SK-N-SH treated with all-trans-retinoic acid at 6 μM for 48 hours (cell line): ENCODE results near the gene CENPF.
A peak's percentile ranks its signal among the peaks of the same experiment; 100 is the strongest.

Source experiments
- ATAC-seq: fragments of 200-7000 bp; cut with Tn5 transposase; 3 replicates; pipeline ENCODE4 v1.9.1; 2020; ENCODE audit warnings: mild to moderate bottlenecking, moderate library complexity
- ARNTL ChIP-seq: fragments of 450-650 bp; formaldehyde crosslinking; IDR thresholded peaks from 2 replicates; pipeline ENCODE4 v1.5.0; 2020; ENCODE audit warnings: low read depth, mild to moderate bottlenecking, moderate library complexity, borderline replicate concordance
- BACH2 ChIP-seq: fragments of 250-450 bp; sonication (Bioruptor Pico); IDR thresholded peaks from 2 replicates; pipeline ENCODE4 v1.9.0; 2021; ENCODE audit warnings: mild to moderate bottlenecking, borderline replicate concordance
- CSDC2 ChIP-seq: fragments of 250-450 bp; sonication (Bioruptor Pico); IDR thresholded peaks from 2 replicates; pipeline ENCODE4 v1.5.0; 2020; ENCODE audit warnings: mild to moderate bottlenecking, moderate library complexity
- ESRRG ChIP-seq: fragments of 250-450 bp; sonication (Bioruptor Pico); IDR thresholded peaks from 2 replicates; pipeline ENCODE4 v1.6.1; 2021; ENCODE audit warnings: mild to moderate bottlenecking
- GLIS3 ChIP-seq: fragments of 250-450 bp; sonication (Bioruptor Pico); IDR thresholded peaks from 2 replicates; pipeline ENCODE4 v1.5.0; 2020; ENCODE audit warnings: mild to moderate bottlenecking, moderate library complexity
- ISL1 ChIP-seq: fragments of 250-450 bp; sonication (Bioruptor Pico); IDR thresholded peaks from 2 replicates; pipeline ENCODE4 v2.1.2; 2022; ENCODE audit warnings: mild to moderate bottlenecking, moderate library complexity
- OSR1 ChIP-seq: fragments of 250-450 bp; sonication (Bioruptor Pico); IDR thresholded peaks from 2 replicates; pipeline ENCODE4 v1.8.0; 2022; ENCODE audit warnings: moderate library complexity, mild to moderate bottlenecking, inconsistent platforms
- PPARA ChIP-seq: fragments of 250-450 bp; sonication (Bioruptor Pico); IDR thresholded peaks from 2 replicates; pipeline ENCODE4 v1.5.0; 2020; ENCODE audit warnings: mild to moderate bottlenecking, borderline replicate concordance
- RARB ChIP-seq: fragments of 250-450 bp; sonication (Bioruptor Pico); IDR thresholded peaks from 2 replicates; pipeline ENCODE4 v1.8.0; 2021; ENCODE audit warnings: mild to moderate bottlenecking, moderate library complexity
- SNAI2 ChIP-seq: fragments of 250-450 bp; sonication (Bioruptor Pico); IDR thresholded peaks from 2 replicates; pipeline ENCODE4 v1.5.0; 2020; ENCODE audit warnings: mild to moderate bottlenecking, moderate library complexity
- TCF4 ChIP-seq: fragments of 250-450 bp; sonication (Bioruptor Pico); IDR thresholded peaks from 2 replicates; pipeline ENCODE4 v1.8.0; 2021; ENCODE audit warnings: mild to moderate bottlenecking, moderate library complexity, borderline replicate concordance
- TOX ChIP-seq: fragments of 250-450 bp; sonication (Bioruptor Pico); IDR thresholded peaks from 2 replicates; pipeline ENCODE4 v1.8.0; 2021; ENCODE audit warnings: mild to moderate bottlenecking, moderate library complexity, borderline replicate concordance
- ZC3H10 ChIP-seq: fragments of 250-450 bp; sonication (Bioruptor Pico); IDR thresholded peaks from 2 replicates; pipeline ENCODE4 v1.5.1; 2021; ENCODE audit warnings: mild to moderate bottlenecking, moderate library complexity
- ZFP30 ChIP-seq: fragments of 450-650 bp; formaldehyde crosslinking; IDR thresholded peaks from 2 replicates; pipeline ENCODE4 v1.5.0; 2022; ENCODE audit warnings: mild to moderate bottlenecking, moderate library complexity
- ZNF70 ChIP-seq: fragments of 450-650 bp; formaldehyde crosslinking; IDR thresholded peaks from 2 replicates; pipeline ENCODE4 v1.5.0; 2020; ENCODE audit warnings: mild to moderate bottlenecking, moderate library complexity
- ZNF8 ChIP-seq: fragments of 450-650 bp; formaldehyde crosslinking; IDR thresholded peaks from 2 replicates; pipeline ENCODE4 v1.5.0; 2020; ENCODE audit warnings: mild to moderate bottlenecking, moderate library complexity
- TF ChIP-seq, protein P1 (sequence below): fragments of 250-450 bp; sonication (Bioruptor Pico); IDR thresholded peaks from 2 replicates; pipeline ENCODE4 v1.8.0; 2020; ENCODE audit warnings: mild to moderate bottlenecking, moderate library complexity, borderline replicate concordance
- TF ChIP-seq, protein P2 (sequence below): fragments of 250-450 bp; sonication (Bioruptor Pico); IDR thresholded peaks from 2 replicates; pipeline ENCODE4 v1.5.1; 2020; ENCODE audit warnings: low read depth, mild to moderate bottlenecking, moderate library complexity
- TF ChIP-seq, protein P3 (sequence below): fragments of 250-450 bp; sonication (Bioruptor Pico); IDR thresholded peaks from 2 replicates; pipeline ENCODE4 v1.5.1; 2021; ENCODE audit warnings: mild to moderate bottlenecking, moderate library complexity
- TF ChIP-seq, protein P4 (sequence below): fragments of 250-450 bp; sonication (Bioruptor Pico); IDR thresholded peaks from 2 replicates; pipeline ENCODE4 v1.5.0; 2020; ENCODE audit warnings: mild to moderate bottlenecking, moderate library complexity
- TF ChIP-seq, protein P5 (sequence below): fragments of 250-450 bp; sonication (Bioruptor Pico); IDR thresholded peaks from 2 replicates; pipeline ENCODE4 v1.8.0; 2021; ENCODE audit warnings: low read depth, mild to moderate bottlenecking, moderate library complexity, borderline replicate concordance

The CENPF gene

DNA sequence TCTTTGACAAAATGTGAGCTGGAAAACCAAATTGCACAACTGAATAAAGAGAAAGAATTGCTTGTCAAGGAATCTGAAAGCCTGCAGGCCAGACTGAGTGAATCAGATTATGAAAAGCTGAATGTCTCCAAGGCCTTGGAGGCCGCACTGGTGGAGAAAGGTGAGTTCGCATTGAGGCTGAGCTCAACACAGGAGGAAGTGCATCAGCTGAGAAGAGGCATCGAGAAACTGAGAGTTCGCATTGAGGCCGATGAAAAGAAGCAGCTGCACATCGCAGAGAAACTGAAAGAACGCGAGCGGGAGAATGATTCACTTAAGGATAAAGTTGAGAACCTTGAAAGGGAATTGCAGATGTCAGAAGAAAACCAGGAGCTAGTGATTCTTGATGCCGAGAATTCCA lies 42.7 kb downstream of the CENPF start:
- ATAC-seq, result no peak
- TF ChIP-seq BACH2 (CRISPR knock-in tag) (no peak), ZNF70 (no peak), ZFP30 (CRISPR knock-in tag) (no peak), RARB (CRISPR knock-in tag) (no peak), ZNF8 (CRISPR knock-in tag) (no peak), CSDC2 (CRISPR knock-in tag) (no peak), OSR1 (CRISPR knock-in tag) (no peak), ISL1 (no peak), SNAI2 (CRISPR knock-in tag) (no peak), ARNTL (CRISPR knock-in tag) (no peak), ESRRG (no peak), TOX (CRISPR knock-in tag) (no peak), PPARA (no peak)
- TF ChIP-seq, protein P1, sequence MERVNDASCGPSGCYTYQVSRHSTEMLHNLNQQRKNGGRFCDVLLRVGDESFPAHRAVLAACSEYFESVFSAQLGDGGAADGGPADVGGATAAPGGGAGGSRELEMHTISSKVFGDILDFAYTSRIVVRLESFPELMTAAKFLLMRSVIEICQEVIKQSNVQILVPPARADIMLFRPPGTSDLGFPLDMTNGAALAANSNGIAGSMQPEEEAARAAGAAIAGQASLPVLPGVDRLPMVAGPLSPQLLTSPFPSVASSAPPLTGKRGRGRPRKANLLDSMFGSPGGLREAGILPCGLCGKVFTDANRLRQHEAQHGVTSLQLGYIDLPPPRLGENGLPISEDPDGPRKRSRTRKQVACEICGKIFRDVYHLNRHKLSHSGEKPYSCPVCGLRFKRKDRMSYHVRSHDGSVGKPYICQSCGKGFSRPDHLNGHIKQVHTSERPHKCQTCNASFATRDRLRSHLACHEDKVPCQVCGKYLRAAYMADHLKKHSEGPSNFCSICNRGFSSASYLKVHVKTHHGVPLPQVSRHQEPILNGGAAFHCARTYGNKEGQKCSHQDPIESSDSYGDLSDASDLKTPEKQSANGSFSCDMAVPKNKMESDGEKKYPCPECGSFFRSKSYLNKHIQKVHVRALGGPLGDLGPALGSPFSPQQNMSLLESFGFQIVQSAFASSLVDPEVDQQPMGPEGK (CRISPR knock-in tag), result no peak
- TF ChIP-seq, protein P2, sequence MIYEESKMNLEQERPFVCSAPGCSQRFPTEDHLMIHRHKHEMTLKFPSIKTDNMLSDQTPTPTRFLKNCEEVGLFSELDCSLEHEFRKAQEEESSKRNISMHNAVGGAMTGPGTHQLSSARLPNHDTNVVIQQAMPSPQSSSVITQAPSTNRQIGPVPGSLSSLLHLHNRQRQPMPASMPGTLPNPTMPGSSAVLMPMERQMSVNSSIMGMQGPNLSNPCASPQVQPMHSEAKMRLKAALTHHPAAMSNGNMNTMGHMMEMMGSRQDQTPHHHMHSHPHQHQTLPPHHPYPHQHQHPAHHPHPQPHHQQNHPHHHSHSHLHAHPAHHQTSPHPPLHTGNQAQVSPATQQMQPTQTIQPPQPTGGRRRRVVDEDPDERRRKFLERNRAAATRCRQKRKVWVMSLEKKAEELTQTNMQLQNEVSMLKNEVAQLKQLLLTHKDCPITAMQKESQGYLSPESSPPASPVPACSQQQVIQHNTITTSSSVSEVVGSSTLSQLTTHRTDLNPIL (CRISPR knock-in tag), result no peak
- TF ChIP-seq, protein P3, sequence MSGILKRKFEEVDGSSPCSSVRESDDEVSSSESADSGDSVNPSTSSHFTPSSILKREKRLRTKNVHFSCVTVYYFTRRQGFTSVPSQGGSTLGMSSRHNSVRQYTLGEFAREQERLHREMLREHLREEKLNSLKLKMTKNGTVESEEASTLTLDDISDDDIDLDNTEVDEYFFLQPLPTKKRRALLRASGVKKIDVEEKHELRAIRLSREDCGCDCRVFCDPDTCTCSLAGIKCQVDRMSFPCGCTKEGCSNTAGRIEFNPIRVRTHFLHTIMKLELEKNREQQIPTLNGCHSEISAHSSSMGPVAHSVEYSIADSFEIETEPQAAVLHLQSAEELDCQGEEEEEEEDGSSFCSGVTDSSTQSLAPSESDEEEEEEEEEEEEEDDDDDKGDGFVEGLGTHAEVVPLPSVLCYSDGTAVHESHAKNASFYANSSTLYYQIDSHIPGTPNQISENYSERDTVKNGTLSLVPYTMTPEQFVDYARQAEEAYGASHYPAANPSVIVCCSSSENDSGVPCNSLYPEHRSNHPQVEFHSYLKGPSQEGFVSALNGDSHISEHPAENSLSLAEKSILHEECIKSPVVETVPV, result no peak
- TF ChIP-seq, protein P4, sequence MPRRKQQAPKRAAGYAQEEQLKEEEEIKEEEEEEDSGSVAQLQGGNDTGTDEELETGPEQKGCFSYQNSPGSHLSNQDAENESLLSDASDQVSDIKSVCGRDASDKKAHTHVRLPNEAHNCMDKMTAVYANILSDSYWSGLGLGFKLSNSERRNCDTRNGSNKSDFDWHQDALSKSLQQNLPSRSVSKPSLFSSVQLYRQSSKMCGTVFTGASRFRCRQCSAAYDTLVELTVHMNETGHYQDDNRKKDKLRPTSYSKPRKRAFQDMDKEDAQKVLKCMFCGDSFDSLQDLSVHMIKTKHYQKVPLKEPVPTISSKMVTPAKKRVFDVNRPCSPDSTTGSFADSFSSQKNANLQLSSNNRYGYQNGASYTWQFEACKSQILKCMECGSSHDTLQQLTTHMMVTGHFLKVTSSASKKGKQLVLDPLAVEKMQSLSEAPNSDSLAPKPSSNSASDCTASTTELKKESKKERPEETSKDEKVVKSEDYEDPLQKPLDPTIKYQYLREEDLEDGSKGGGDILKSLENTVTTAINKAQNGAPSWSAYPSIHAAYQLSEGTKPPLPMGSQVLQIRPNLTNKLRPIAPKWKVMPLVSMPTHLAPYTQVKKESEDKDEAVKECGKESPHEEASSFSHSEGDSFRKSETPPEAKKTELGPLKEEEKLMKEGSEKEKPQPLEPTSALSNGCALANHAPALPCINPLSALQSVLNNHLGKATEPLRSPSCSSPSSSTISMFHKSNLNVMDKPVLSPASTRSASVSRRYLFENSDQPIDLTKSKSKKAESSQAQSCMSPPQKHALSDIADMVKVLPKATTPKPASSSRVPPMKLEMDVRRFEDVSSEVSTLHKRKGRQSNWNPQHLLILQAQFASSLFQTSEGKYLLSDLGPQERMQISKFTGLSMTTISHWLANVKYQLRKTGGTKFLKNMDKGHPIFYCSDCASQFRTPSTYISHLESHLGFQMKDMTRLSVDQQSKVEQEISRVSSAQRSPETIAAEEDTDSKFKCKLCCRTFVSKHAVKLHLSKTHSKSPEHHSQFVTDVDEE, result no peak

DNA sequence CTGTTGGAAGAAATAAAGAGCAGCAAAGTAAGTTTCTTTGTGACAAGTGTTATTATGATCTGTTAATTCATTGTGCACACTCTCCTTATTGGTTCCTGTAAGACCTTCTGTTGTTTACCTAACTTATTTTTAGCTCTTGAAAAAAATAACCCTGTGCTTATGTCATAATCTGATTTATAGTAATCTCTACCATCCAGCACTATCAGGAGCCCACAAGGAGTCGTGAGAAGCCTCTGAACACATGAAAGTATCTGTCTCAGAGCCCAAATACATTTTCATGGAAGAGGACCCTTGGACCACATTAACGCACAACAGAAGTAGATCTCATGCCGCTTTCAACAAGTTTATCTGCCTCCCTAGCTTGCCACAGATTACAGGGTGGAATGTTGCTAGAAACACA lies 45.8 kb downstream of the CENPF start:
- peak; percentile 42; the same call in 2 of the 3 replicates for ATAC-seq
- no peak for TF ChIP-seq CSDC2 (CRISPR knock-in tag)
- no peak for TF ChIP-seq ARNTL (CRISPR knock-in tag)
- TF ChIP-seq, protein P2 (CRISPR knock-in tag), result no peak
- TF ChIP-seq TOX (CRISPR knock-in tag), result no peak
- TF ChIP-seq ZC3H10 (CRISPR knock-in tag), result no peak
- TF ChIP-seq ZNF8 (CRISPR knock-in tag), result no peak
- TF ChIP-seq RARB (CRISPR knock-in tag), result no peak
- TF ChIP-seq TCF4 (CRISPR knock-in tag), result no peak
- TF ChIP-seq, protein P1 (CRISPR knock-in tag), result no peak
- no peak for TF ChIP-seq ISL1
- no peak for TF ChIP-seq GLIS3
- no peak for TF ChIP-seq BACH2 (CRISPR knock-in tag)
- TF ChIP-seq, protein P3, result no peak
- TF ChIP-seq OSR1 (CRISPR knock-in tag), result no peak
- TF ChIP-seq SNAI2 (CRISPR knock-in tag), result no peak
- TF ChIP-seq, protein P5, sequence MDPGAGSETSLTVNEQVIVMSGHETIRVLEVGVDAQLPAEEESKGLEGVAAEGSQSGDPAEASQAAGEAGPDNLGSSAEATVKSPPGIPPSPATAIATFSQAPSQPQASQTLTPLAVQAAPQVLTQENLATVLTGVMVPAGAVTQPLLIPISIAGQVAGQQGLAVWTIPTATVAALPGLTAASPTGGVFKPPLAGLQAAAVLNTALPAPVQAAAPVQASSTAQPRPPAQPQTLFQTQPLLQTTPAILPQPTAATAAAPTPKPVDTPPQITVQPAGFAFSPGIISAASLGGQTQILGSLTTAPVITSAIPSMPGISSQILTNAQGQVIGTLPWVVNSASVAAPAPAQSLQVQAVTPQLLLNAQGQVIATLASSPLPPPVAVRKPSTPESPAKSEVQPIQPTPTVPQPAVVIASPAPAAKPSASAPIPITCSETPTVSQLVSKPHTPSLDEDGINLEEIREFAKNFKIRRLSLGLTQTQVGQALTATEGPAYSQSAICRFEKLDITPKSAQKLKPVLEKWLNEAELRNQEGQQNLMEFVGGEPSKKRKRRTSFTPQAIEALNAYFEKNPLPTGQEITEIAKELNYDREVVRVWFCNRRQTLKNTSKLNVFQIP, result no peak
